HCT116 (cell line): ENCODE data around the gene ALK.

ENCODE experiments used
- CTCF ChIP-seq, 3 experiments: fragments of 200-600 bp in 1 of 3; sonication (generic) in 1 of 3; IDR thresholded peaks in 2 of 3; conservative IDR thresholded peaks in 1 of 3; 2 replicates each; pipeline ENCODE4 v1.5.1; 2012 to 2017; ENCODE audit warnings: low read depth in 2 of 3, low read length in 2 of 3, antibody characterized with exemption in 1 of 3, borderline replicate concordance in 1 of 3, control low read depth in 1 of 3, mild to moderate bottlenecking in 1 of 3, mixed read lengths in 1 of 3, mixed run types in 1 of 3, moderate library complexity in 1 of 3; ENCODE audit not compliant: insufficient read depth in 1 of 3
- JUND ChIP-seq: IDR thresholded peaks from 2 replicates; pipeline ENCODE4 v1.6.1; 2012
- MAX ChIP-seq: IDR thresholded peaks from 2 replicates; pipeline ENCODE4 v1.6.1; 2012
- POLR2A ChIP-seq: IDR thresholded peaks from 2 replicates; pipeline ENCODE4 v1.7.0; 2011; ENCODE audit warnings: borderline replicate concordance; ENCODE audit not compliant: insufficient read depth, insufficient read length; ENCODE audit errors: extremely low read depth
- POLR2AphosphoS5 ChIP-seq: IDR thresholded peaks from 2 replicates; pipeline ENCODE4 v1.6.1; 2011; ENCODE audit warnings: mild to moderate bottlenecking, low read depth, low read length, moderate library complexity
- RAD21 ChIP-seq: IDR thresholded peaks from 2 replicates; pipeline ENCODE4 v1.6.1; 2012; ENCODE audit warnings: low read depth, mild to moderate bottlenecking
- SRF ChIP-seq: IDR thresholded peaks from 2 replicates; pipeline ENCODE4 v1.6.1; 2012; ENCODE audit warnings: low read depth
- TCF7L2 ChIP-seq: IDR thresholded peaks from 2 replicates; pipeline ENCODE4 v1.7.0; 2011; ENCODE audit warnings: borderline replicate concordance, inconsistent platforms; ENCODE audit not compliant: insufficient read depth, insufficient read length; ENCODE audit errors: extremely low read depth

DNA sequence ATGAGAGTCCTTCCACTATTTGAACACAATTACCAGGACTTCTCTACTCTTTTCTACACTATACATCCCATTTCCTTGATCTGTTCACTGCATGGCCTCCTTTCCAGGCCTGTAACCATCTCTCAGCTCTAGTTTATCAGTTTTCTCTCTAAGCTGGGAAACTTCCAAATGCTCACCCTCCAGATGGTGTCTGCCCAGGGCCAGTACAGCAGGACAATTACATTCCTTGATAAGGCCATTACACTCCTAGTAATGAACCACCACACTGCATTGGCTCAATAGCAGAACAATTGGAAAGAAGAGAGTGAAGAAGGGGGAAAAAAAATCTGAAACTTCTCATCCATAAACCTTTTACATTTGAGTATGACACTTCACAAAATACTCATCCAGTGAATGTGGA lies 359.1 kb downstream of the ALK start:
- no peak for TF ChIP-seq SRF
- TF ChIP-seq MAX = no peak
- no peak for TF ChIP-seq POLR2AphosphoS5
- TF ChIP-seq TCF7L2 = no peak
- no peak for TF ChIP-seq JUND
- no peak for TF ChIP-seq POLR2A
- TF ChIP-seq CTCF (IDR thresholded peaks at IDR 0.05 in 2 of 3, conservative IDR thresholded peaks at IDR 0.05 in 1 of 3; ENCODE audit: borderline replicate concordance in 1 of 3, insufficient read depth in 1 of 3, low read depth in 2 of 3, low read length in 2 of 3) = no peak
- TF ChIP-seq RAD21 = no peak
